HEK293 (cell line): ENCODE results near the gene SIRPB2.

Experiments
- CTCF ChIA-PET: fragments of 350-600 bp; formaldehyde crosslinking; extraction: SDS; loops from one replicate; lab custom pipeline; 2021; ENCODE audit warnings: antibody characterized with exemption; lab: Yijun Ruan, JAX
- POLR2A ChIA-PET: fragments of 300-600 bp; formaldehyde crosslinking; extraction: SDS; loops from one replicate; lab custom pipeline; 2020; ENCODE audit warnings: antibody characterized with exemption, inconsistent platforms; lab: Yijun Ruan, JAX
- H3K27ac ChIP-seq: fragments of 200-500 bp; sonication (Bioruptor generic); 2 replicates; pipeline ENCODE4 v1.5.1; 2014; ENCODE audit warnings: low read depth, low read length, control low read depth, inconsistent platforms; ENCODE audit errors: extremely low read depth
- H3K36me3 ChIP-seq, 2 experiments: fragments of 200-500 bp in 1 of 2; sonication (Bioruptor generic) in 1 of 2; 1 replicate in 1 of 2; 2 replicates in 1 of 2; pipeline ENCODE4 v1.5.1; 2014 to 2017; ENCODE audit warnings: inconsistent platforms in 2 of 2, low read length in 2 of 2; ENCODE audit not compliant: control insufficient read depth in 2 of 2, insufficient read depth in 1 of 2
- H3K4me1 ChIP-seq: fragments of 200-500 bp; sonication (Bioruptor generic); 2 replicates; pipeline ENCODE4 v1.5.1; 2014; ENCODE audit warnings: mild to moderate bottlenecking, low read length, inconsistent platforms; ENCODE audit not compliant: control insufficient read depth, insufficient read depth
- H3K4me3 ChIP-seq: 2 replicates; pipeline ENCODE4 v1.5.1; 2011; ENCODE audit warnings: low read depth, mild to moderate bottlenecking, control low read depth, low read length, moderate library complexity
- H3K9me3 ChIP-seq: fragments of 200-500 bp; sonication (Bioruptor generic); 2 replicates; pipeline ENCODE4 v1.5.1; 2014; ENCODE audit warnings: low read depth, low read length, inconsistent platforms; ENCODE audit not compliant: control insufficient read depth, insufficient read depth
- BCL11A ChIP-seq: fragments of 450-650 bp; formaldehyde crosslinking; IDR thresholded peaks from 2 replicates; pipeline ENCODE4 v1.5.1; 2016; ENCODE audit warnings: low read depth, missing biosample characterization, missing genetic modification characterization
- PRDM6 ChIP-seq: fragments of 450-650 bp; formaldehyde crosslinking; IDR thresholded peaks from 2 replicates; pipeline ENCODE4 v1.5.1; 2017; ENCODE audit warnings: missing biosample characterization, missing genetic modification characterization
- SCRT1 ChIP-seq: fragments of 450-650 bp; formaldehyde crosslinking; IDR thresholded peaks from 2 replicates; pipeline ENCODE4 v1.5.1; 2016; ENCODE audit warnings: missing biosample characterization, missing genetic modification characterization, borderline replicate concordance
- SCRT2 ChIP-seq: fragments of 450-650 bp; formaldehyde crosslinking; IDR thresholded peaks from 2 replicates; pipeline ENCODE4 v1.5.1; 2016; ENCODE audit warnings: missing biosample characterization, missing genetic modification characterization
- SP2 ChIP-seq: fragments of 450-650 bp; formaldehyde crosslinking; IDR thresholded peaks from 2 replicates; pipeline ENCODE4 v1.5.1; 2016; ENCODE audit warnings: missing biosample characterization, missing genetic modification characterization
- TSHZ1 ChIP-seq: fragments of 450-650 bp; formaldehyde crosslinking; IDR thresholded peaks from 2 replicates; pipeline ENCODE4 v1.5.1; 2016; ENCODE audit warnings: missing biosample characterization, missing genetic modification characterization, borderline replicate concordance
- WT1 ChIP-seq: fragments of 450-650 bp; formaldehyde crosslinking; IDR thresholded peaks from 2 replicates; pipeline ENCODE4 v1.5.1; 2016; ENCODE audit warnings: missing biosample characterization, missing genetic modification characterization
- ZBTB11 ChIP-seq: fragments of 450-650 bp; formaldehyde crosslinking; conservative IDR thresholded peaks from 2 replicates; pipeline ENCODE4 v1.5.1; 2016; ENCODE audit warnings: low read depth, missing biosample characterization, missing genetic modification characterization
- ZBTB17 ChIP-seq: fragments of 450-650 bp; formaldehyde crosslinking; IDR thresholded peaks from 2 replicates; pipeline ENCODE4 v1.5.1; 2016; ENCODE audit warnings: missing biosample characterization, missing genetic modification characterization
- ZFP37 ChIP-seq: fragments of 450-650 bp; formaldehyde crosslinking; IDR thresholded peaks from 2 replicates; pipeline ENCODE4 v1.5.1; 2016; ENCODE audit warnings: missing biosample characterization, missing genetic modification characterization
- ZFP69B ChIP-seq: fragments of 450-650 bp; formaldehyde crosslinking; IDR thresholded peaks from 2 replicates; pipeline ENCODE4 v1.5.1; 2016; ENCODE audit warnings: missing biosample characterization, missing genetic modification characterization
- ZNF155 ChIP-seq: fragments of 450-650 bp; formaldehyde crosslinking; IDR thresholded peaks from 2 replicates; pipeline ENCODE4 v1.5.1; 2016; ENCODE audit warnings: missing biosample characterization, missing genetic modification characterization
- ZNF416 ChIP-seq: fragments of 450-650 bp; formaldehyde crosslinking; IDR thresholded peaks from 2 replicates; pipeline ENCODE4 v1.5.1; 2016; ENCODE audit warnings: missing biosample characterization, missing genetic modification characterization
- ZNF488 ChIP-seq: fragments of 450-650 bp; formaldehyde crosslinking; IDR thresholded peaks from 2 replicates; pipeline ENCODE4 v1.5.1; 2016; ENCODE audit warnings: missing biosample characterization, missing genetic modification characterization
- ZNF600 ChIP-seq: fragments of 450-650 bp; formaldehyde crosslinking; IDR thresholded peaks from 2 replicates; pipeline ENCODE4 v1.5.1; 2016; ENCODE audit warnings: missing biosample characterization, missing genetic modification characterization
- ZNF639 ChIP-seq: fragments of 450-650 bp; formaldehyde crosslinking; IDR thresholded peaks from 2 replicates; pipeline ENCODE4 v1.5.1; 2016; ENCODE audit warnings: missing biosample characterization, missing genetic modification characterization
- ZNF654 ChIP-seq: fragments of 450-650 bp; formaldehyde crosslinking; IDR thresholded peaks from 2 replicates; pipeline ENCODE4 v1.5.1; 2016; ENCODE audit warnings: low read depth, missing biosample characterization, missing genetic modification characterization
- ZNF707 ChIP-seq: fragments of 450-650 bp; formaldehyde crosslinking; IDR thresholded peaks from 2 replicates; pipeline ENCODE4 v1.5.1; 2016; ENCODE audit warnings: missing biosample characterization, missing genetic modification characterization
- ZNF837 ChIP-seq: fragments of 450-650 bp; formaldehyde crosslinking; IDR thresholded peaks from 2 replicates; pipeline ENCODE4 v1.5.1; 2016; ENCODE audit warnings: missing biosample characterization, missing genetic modification characterization
- TF ChIP-seq, protein P1 (sequence below): fragments of 450-650 bp; formaldehyde crosslinking; IDR thresholded peaks from 2 replicates; pipeline ENCODE4 v1.5.1; 2016; ENCODE audit warnings: missing biosample characterization, missing genetic modification characterization, borderline replicate concordance
- TF ChIP-seq, protein P2 (sequence below): fragments of 450-650 bp; formaldehyde crosslinking; IDR thresholded peaks from 2 replicates; pipeline ENCODE4 v1.5.1; 2016; ENCODE audit warnings: missing biosample characterization, missing genetic modification characterization

The SIRPB2 gene

GRCh38 chr20:1486566-1486965, 4.7 kb downstream of the SIRPB2 start (continued):
- TF ChIP-seq ZBTB11 (no peak), ZNF488 (tag by site-specific recombination) (no peak), SCRT1 (tag by site-specific recombination) (no peak), ZNF654 (tag by site-specific recombination) (no peak)
- TF ChIP-seq, protein P1, sequence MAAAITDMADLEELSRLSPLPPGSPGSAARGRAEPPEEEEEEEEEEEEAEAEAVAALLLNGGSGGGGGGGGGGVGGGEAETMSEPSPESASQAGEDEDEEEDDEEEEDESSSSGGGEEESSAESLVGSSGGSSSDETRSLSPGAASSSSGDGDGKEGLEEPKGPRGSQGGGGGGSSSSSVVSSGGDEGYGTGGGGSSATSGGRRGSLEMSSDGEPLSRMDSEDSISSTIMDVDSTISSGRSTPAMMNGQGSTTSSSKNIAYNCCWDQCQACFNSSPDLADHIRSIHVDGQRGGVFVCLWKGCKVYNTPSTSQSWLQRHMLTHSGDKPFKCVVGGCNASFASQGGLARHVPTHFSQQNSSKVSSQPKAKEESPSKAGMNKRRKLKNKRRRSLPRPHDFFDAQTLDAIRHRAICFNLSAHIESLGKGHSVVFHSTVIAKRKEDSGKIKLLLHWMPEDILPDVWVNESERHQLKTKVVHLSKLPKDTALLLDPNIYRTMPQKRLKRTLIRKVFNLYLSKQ (tag by site-specific recombination): no peak

- H3K9me3 ChIP-seq: no peaks in the 10 kb centered on the region
- no peak overlapping the region for H3K27ac ChIP-seq
- POLR2A ChIA-PET: no interaction called here
- no peaks in the 10 kb centered on the region for H3K36me3 ChIP-seq
- peaks cover 13% of the 10 kb centered on the region for H3K4me1 ChIP-seq
- no peak overlapping the region for H3K4me3 ChIP-seq
- CTCF ChIA-PET: interaction anchor here (0.6 to 4.2 kb wide), 3 partner anchors 15 to 867 kb away, joined by 3 to 26 read pairs (median 3); no protein-coding TSS in a partner anchor
- TF ChIP-seq ZNF416 (tag by site-specific recombination): no peak
- peak; percentile 58 for TF ChIP-seq SCRT2 (tag by site-specific recombination)
- TF ChIP-seq SCRT1 (tag by site-specific recombination): no peak
- TF ChIP-seq ZNF600 (tag by site-specific recombination): peak; percentile 38; the same call in 1 of the 2 replicates
- TF ChIP-seq ZFP69B: peak; percentile 50; the same call in 1 of the 2 replicates
- peak; percentile 24; the same call in 1 of the 2 replicates for TF ChIP-seq ZBTB17 (tag by site-specific recombination)
- TF ChIP-seq TSHZ1 (tag by site-specific recombination): 0 out of 2 replicates have a peak, but pooled peaks have one; percentile 43
- TF ChIP-seq ZNF707: no peak
- peak; percentile 81 for TF ChIP-seq BCL11A
- TF ChIP-seq PRDM6: 0 out of 2 replicates have a peak, but pooled peaks have one; percentile 6
- no peak for TF ChIP-seq ZNF155 (tag by site-specific recombination)
- 0 out of 2 replicates have a peak, but pooled peaks have one; percentile 29 for TF ChIP-seq WT1 (tag by site-specific recombination)
- 0 out of 2 replicates have a peak, but pooled peaks have one; percentile 10 for TF ChIP-seq SP2 (tag by site-specific recombination)
- TF ChIP-seq, protein P2, sequence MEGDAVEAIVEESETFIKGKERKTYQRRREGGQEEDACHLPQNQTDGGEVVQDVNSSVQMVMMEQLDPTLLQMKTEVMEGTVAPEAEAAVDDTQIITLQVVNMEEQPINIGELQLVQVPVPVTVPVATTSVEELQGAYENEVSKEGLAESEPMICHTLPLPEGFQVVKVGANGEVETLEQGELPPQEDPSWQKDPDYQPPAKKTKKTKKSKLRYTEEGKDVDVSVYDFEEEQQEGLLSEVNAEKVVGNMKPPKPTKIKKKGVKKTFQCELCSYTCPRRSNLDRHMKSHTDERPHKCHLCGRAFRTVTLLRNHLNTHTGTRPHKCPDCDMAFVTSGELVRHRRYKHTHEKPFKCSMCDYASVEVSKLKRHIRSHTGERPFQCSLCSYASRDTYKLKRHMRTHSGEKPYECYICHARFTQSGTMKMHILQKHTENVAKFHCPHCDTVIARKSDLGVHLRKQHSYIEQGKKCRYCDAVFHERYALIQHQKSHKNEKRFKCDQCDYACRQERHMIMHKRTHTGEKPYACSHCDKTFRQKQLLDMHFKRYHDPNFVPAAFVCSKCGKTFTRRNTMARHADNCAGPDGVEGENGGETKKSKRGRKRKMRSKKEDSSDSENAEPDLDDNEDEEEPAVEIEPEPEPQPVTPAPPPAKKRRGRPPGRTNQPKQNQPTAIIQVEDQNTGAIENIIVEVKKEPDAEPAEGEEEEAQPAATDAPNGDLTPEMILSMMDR (tag by site-specific recombination): no peak
- TF ChIP-seq ZNF639 (tag by site-specific recombination): no peak
- no peak for TF ChIP-seq ZNF837 (tag by site-specific recombination)
- TF ChIP-seq ZFP37 (tag by site-specific recombination): no peak
Measured at GRCh38 chr20:1484438-1485116, 6.6 kb downstream of the SIRPB2 start.
